HepG2 (cell line): ENCODE measurements around the gene ERBB4. TPM values are rescaled to one million over a fixed set of nuclear protein-coding genes. Genes with fewer than 3 reads are reported as not detected.

Experiments
- ATAD3A ChIP-seq: sonication (generic); formaldehyde crosslinking; IDR thresholded peaks from 2 replicates; pipeline ENCODE4 v1.4.0; 2020; ENCODE audit warnings: missing genetic modification reagents
- CREM ChIP-seq, 2 experiments: sonication (generic) in 1 of 2; formaldehyde crosslinking in 1 of 2; IDR thresholded peaks; 2 replicates each; pipeline versions ENCODE4 v1.4.0 to v1.6.1; 2016 to 2020; ENCODE audit warnings: antibody characterized with exemption in 1 of 2, mild to moderate bottlenecking in 1 of 2, missing genetic modification reagents in 1 of 2
- DRAP1 ChIP-seq: IDR thresholded peaks from 2 replicates; pipeline ENCODE4 v1.6.1; 2016; ENCODE audit warnings: missing genetic modification reagents, missing compliant biosample characterization
- KAT8 ChIP-seq: IDR thresholded peaks from 2 replicates; pipeline ENCODE4 v1.6.1; 2016; ENCODE audit warnings: missing genetic modification reagents, missing compliant biosample characterization
- RCOR2 ChIP-seq: IDR thresholded peaks from 2 replicates; pipeline ENCODE4 v1.6.1; 2016; ENCODE audit warnings: missing biosample characterization, missing genetic modification reagents
- SYNCRIP ChIP-seq: fragments of 200-400 bp; formaldehyde crosslinking; IDR thresholded peaks from 2 replicates; pipeline ENCODE4 v1.6.1; 2018; ENCODE audit warnings: mild to moderate bottlenecking, low read depth, low read length; ENCODE audit not compliant: insufficient read depth
- TCF12 ChIP-seq, 2 experiments: fragments of 450-650 bp in 1 of 2; sonication (generic) in 1 of 2; formaldehyde crosslinking in 1 of 2; IDR thresholded peaks; 2 replicates each; pipeline versions ENCODE4 v1.6.1 to v1.8.0; 2017 to 2022; ENCODE audit warnings: antibody characterized with exemption in 1 of 2, mild to moderate bottlenecking in 1 of 2, missing genetic modification reagents in 1 of 2, moderate library complexity in 1 of 2
- TCF7 ChIP-seq: sonication (generic); IDR thresholded peaks from 2 replicates; pipeline ENCODE4 v1.6.1; 2016; ENCODE audit warnings: antibody characterized with exemption, low read depth
- TCF7L2 ChIP-seq: IDR thresholded peaks from 2 replicates; pipeline ENCODE4 v1.6.1; 2011; ENCODE audit warnings: mild to moderate bottlenecking, low read depth, low read length, moderate library complexity
- ZMYM3 ChIP-seq: sonication (generic); formaldehyde crosslinking; IDR thresholded peaks from 2 replicates; pipeline ENCODE4 v1.5.1; 2020; ENCODE audit warnings: mild to moderate bottlenecking, missing genetic modification reagents
- ZSCAN29 ChIP-seq: sonication (generic); formaldehyde crosslinking; conservative IDR thresholded peaks from 2 replicates; pipeline ENCODE4 v1.4.0; 2020; ENCODE audit warnings: mild to moderate bottlenecking, missing genetic modification reagents
- polyA plus RNA-seq, 8 experiments: library from polyadenylated mRNA; depleted of rRNA in 3 of 8; stranded (reverse) in 7 of 8; unstranded in 1 of 8; fragments of >200 nt; fragmentation: Illumina TruSeq in 4 of 8; extraction: Trizol in 4 of 8; gene quantifications; 2 replicates each; pipeline versions ENCODE4 v1.2.1 to v1.2.3, GENCODE V29; 2011 to 2016; ENCODE audit warnings: low read depth in 4 of 8, missing spikeins in 1 of 8, mixed read lengths in 1 of 8; ENCODE audit not compliant: insufficient read depth in 1 of 8
- total RNA-seq, 5 experiments: library from RNA; depleted of rRNA; stranded (reverse); fragments of >200 nt; fragmentation: Illumina TruSeq; extraction: Trizol; gene quantifications; 2 replicates each; pipeline ENCODE4 v1.2.3, GENCODE V29; 2016; ENCODE audit warnings: low read depth in 1 of 5
- TF ChIP-seq, protein P1 (sequence below): sonication (generic); IDR thresholded peaks from 2 replicates; pipeline ENCODE4 v1.6.1; 2016; ENCODE audit warnings: low read depth, borderline replicate concordance
- TF ChIP-seq, protein P2 (sequence below): sonication (generic); formaldehyde crosslinking; IDR thresholded peaks from 2 replicates; pipeline ENCODE4 v1.4.0; 2020; ENCODE audit warnings: missing genetic modification reagents
- TF ChIP-seq, protein P3 (sequence below): sonication (generic); formaldehyde crosslinking; IDR thresholded peaks from 2 replicates; pipeline ENCODE4 v1.4.0; 2020; ENCODE audit warnings: mild to moderate bottlenecking, missing genetic modification reagents
- TF ChIP-seq, protein P4 (sequence below): sonication (generic); formaldehyde crosslinking; IDR thresholded peaks from 2 replicates; pipeline ENCODE4 v1.9.0; 2021; ENCODE audit warnings: missing genetic modification reagents, mild to moderate bottlenecking, borderline replicate concordance

ERBB4 gene
- total and polyA plus RNA-seq, 2 of the 13 experiments (the other 11 are each of a cell fraction or from before 2014, with no cell fraction given): not detected

- TF ChIP-seq, protein P1, sequence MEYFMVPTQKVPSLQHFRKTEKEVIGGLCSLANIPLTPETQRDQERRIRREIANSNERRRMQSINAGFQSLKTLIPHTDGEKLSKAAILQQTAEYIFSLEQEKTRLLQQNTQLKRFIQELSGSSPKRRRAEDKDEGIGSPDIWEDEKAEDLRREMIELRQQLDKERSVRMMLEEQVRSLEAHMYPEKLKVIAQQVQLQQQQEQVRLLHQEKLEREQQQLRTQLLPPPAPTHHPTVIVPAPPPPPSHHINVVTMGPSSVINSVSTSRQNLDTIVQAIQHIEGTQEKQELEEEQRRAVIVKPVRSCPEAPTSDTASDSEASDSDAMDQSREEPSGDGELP: no peak
- TF ChIP-seq KAT8 (CRISPR knock-in tag) (peak; percentile 56; the same call in 1 of the 2 replicates), CREM (IDR thresholded peaks at IDR 0.05) (peak; percentile 47; the same call in 1 of the 2 replicates), CREM (CRISPR knock-in tag; IDR thresholded peaks at IDR 0.05) (no peak), TCF12 (IDR thresholded peaks at IDR 0.05) (no peak), TCF12 (CRISPR knock-in tag; IDR thresholded peaks at IDR 0.05) (no peak), SYNCRIP (no peak), ATAD3A (CRISPR knock-in tag) (no peak), RCOR2 (CRISPR knock-in tag) (no peak), TCF7L2 (peak; percentile 70), TCF7 (peak; percentile 83), DRAP1 (CRISPR knock-in tag) (0 out of 2 replicates have a peak, but pooled peaks have one; percentile 38), ZSCAN29 (no peak), ZMYM3 (CRISPR knock-in tag) (no peak)
- TF ChIP-seq, protein P2, sequence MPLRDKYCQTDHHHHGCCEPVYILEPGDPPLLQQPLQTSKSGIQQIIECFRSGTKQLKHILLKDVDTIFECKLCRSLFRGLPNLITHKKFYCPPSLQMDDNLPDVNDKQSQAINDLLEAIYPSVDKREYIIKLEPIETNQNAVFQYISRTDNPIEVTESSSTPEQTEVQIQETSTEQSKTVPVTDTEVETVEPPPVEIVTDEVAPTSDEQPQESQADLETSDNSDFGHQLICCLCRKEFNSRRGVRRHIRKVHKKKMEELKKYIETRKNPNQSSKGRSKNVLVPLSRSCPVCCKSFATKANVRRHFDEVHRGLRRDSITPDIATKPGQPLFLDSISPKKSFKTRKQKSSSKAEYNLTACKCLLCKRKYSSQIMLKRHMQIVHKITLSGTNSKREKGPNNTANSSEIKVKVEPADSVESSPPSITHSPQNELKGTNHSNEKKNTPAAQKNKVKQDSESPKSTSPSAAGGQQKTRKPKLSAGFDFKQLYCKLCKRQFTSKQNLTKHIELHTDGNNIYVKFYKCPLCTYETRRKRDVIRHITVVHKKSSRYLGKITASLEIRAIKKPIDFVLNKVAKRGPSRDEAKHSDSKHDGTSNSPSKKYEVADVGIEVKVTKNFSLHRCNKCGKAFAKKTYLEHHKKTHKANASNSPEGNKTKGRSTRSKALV: no peak
- TF ChIP-seq, protein P3, sequence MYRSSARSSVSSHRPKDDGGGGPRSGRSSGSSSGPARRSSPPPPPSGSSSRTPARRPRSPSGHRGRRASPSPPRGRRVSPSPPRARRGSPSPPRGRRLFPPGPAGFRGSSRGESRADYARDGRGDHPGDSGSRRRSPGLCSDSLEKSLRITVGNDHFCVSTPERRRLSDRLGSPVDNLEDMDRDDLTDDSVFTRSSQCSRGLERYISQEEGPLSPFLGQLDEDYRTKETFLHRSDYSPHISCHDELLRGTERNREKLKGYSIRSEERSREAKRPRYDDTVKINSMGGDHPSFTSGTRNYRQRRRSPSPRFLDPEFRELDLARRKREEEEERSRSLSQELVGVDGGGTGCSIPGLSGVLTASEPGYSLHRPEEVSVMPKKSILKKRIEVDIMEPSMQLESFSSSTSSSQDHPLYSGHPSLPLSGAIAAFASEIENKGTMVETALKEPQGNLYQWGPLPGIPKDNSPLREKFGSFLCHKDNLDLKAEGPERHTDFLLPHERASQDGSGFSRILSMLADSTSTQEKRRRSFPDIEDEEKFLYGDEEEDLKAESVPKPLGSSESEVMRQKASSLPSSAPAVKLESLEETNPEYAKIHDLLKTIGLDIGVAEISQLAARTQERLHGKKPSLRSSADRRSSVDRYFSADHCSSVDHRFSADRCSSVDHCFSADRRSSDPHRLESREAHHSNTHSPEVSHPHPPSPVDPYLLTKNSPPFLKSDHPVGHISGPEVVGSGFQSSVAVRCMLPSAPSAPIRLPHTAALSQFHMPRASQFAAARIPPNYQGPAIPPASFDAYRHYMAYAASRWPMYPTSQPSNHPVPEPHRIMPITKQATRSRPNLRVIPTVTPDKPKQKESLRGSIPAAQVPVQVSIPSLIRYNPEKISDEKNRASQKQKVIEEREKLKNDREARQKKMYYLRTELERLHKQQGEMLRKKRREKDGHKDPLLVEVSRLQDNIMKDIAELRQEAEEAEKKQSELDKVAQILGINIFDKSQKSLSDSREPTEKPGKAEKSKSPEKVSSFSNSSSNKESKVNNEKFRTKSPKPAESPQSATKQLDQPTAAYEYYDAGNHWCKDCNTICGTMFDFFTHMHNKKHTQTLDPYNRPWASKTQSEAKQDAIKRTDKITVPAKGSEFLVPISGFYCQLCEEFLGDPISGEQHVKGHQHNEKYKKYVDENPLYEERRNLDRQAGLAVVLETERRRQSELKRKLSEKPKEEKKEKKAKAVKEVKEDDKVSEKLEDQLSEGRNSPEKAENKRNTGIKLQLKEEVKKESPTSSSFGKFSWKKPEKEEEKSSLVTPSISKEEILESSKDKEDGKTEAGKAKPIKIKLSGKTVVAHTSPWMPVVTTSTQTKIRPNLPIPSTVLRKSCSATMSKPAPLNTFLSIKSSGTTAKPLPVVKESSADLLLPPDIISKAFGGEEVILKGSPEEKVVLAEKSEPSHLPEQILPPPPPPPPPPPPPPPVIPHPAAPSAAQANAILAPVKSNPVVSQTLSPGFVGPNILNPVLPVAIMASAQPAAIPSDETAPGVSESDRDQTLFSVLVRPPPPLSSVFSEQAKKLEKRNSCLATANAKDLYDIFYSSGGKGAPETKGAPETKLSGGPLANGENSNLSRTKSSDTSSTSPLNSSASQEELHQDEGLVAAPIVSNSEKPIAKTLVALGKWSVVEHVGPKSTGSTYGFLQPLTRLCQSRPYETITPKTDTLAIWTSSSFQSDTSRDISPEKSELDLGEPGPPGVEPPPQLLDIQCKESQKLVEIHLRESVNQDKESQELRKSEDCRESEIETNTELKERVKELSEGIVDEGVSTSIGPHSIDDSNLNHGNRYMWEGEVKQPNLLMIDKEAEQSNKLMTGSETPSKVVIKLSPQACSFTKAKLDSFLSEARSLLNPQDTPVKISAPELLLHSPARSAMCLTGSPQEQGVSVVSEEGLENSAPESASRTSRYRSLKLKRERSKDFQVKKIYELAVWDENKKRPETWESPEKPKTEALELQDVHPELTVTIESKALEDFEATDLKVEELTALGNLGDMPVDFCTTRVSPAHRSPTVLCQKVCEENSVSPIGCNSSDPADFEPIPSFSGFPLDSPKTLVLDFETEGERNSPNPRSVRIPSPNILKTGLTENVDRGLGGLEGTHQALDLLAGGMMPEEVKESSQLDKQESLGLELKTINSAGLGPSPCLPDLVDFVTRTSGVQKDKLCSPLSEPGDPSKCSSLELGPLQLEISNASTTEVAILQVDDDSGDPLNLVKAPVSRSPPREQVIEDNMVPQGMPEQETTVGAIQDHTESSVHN (CRISPR knock-in tag): no peak
- TF ChIP-seq, protein P4, sequence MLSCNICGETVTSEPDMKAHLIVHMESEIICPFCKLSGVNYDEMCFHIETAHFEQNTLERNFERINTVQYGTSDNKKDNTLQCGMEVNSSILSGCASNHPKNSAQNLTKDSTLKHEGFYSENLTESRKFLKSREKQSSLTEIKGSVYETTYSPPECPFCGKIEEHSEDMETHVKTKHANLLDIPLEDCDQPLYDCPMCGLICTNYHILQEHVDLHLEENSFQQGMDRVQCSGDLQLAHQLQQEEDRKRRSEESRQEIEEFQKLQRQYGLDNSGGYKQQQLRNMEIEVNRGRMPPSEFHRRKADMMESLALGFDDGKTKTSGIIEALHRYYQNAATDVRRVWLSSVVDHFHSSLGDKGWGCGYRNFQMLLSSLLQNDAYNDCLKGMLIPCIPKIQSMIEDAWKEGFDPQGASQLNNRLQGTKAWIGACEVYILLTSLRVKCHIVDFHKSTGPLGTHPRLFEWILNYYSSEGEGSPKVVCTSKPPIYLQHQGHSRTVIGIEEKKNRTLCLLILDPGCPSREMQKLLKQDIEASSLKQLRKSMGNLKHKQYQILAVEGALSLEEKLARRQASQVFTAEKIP (CRISPR knock-in tag): no peak
These were observed 179.1 kb downstream of the ERBB4 start (continued) for GRCh38 chr2:212359425-212360067.
